ENCODE results near the gene SEC31B.
A peak's percentile ranks its signal among the peaks of the same experiment; 100 is the strongest.

Gene SEC31B

GRCh38 chr10:100502926-100503494, 16.7 kb downstream of the SEC31B start:
- Histone ChIP-seq H3K27me3 (ENCODE audit: low read depth) (no peaks in the 10 kb centered on the region), H3K4me3 (no peak overlapping the region), H3K9me3 (no peaks in the 10 kb centered on the region), H3K36me3 (replicated peaks) (peaks cover 37% of the 10 kb centered on the region), H3K4me1 (peaks cover 8% of the 10 kb centered on the region)
- no peak for DNase-seq (ENCODE audit: low spot score in 2 of 2)
- in situ Hi-C loops (cut with MboI; ENCODE audit: low sequenced_read_pairs), result loop anchor here (10.0 kb wide), 1 partner anchor 158 kb away; the partner anchor contains the start of gene SCD

- H3K4me1 ChIP-seq, result peaks cover 8% of the 10 kb centered on the region
- DNase-seq (ENCODE audit: low spot score in 2 of 2), result no peak
- H3K27me3 ChIP-seq (ENCODE audit: low read depth), result no peaks in the 10 kb centered on the region
- H3K4me3 ChIP-seq, result no peak overlapping the region
- H3K36me3 ChIP-seq (replicated peaks), result peaks cover 35% of the 10 kb centered on the region
- H3K9me3 ChIP-seq, result no peaks in the 10 kb centered on the region
- in situ Hi-C loops (cut with MboI; ENCODE audit: low sequenced_read_pairs), result loop anchor here (10.0 kb wide), 1 partner anchor 157 kb away; the partner anchor contains the start of gene SCD
Observed at GRCh38 chr10:100501423-100501822, 18.2 kb downstream of the SEC31B start.

GRCh38 chr10:100498059-100498458, 21.6 kb downstream of the SEC31B start:
- in situ Hi-C loops (cut with MboI; ENCODE audit: low sequenced_read_pairs), result no loop called here
- Histone ChIP-seq H3K4me1 (no peaks in the 10 kb centered on the region), H3K9me3 (no peaks in the 10 kb centered on the region), H3K36me3 (replicated peaks) (peaks cover 36% of the 10 kb centered on the region), H3K4me3 (no peak overlapping the region), H3K27me3 (ENCODE audit: low read depth) (no peaks in the 10 kb centered on the region)
- no peak for DNase-seq (ENCODE audit: low spot score in 2 of 2)

GRCh38 chr10:100496567-100496966, 23.1 kb downstream of the SEC31B start:
- no peaks in the 10 kb centered on the region for H3K4me1 ChIP-seq
- no peak for DNase-seq (ENCODE audit: low spot score in 2 of 2)
- H3K9me3 ChIP-seq, result no peaks in the 10 kb centered on the region
- H3K4me3 ChIP-seq, result no peak overlapping the region
- no peaks in the 10 kb centered on the region for H3K27me3 ChIP-seq (ENCODE audit: low read depth)
- H3K36me3 ChIP-seq (replicated peaks), result peaks cover 33% of the 10 kb centered on the region
- in situ Hi-C loops (cut with MboI; ENCODE audit: low sequenced_read_pairs), result no loop called here

GRCh38 chr10:100490531-100490930, 29.1 kb downstream of the SEC31B start:
- in situ Hi-C loops (cut with MboI; ENCODE audit: low sequenced_read_pairs), result no loop called here
- Histone ChIP-seq H3K36me3 (replicated peaks) (peaks cover 32% of the 10 kb centered on the region), H3K9me3 (no peaks in the 10 kb centered on the region), H3K4me1 (peaks cover 14% of the 10 kb centered on the region), H3K27me3 (ENCODE audit: low read depth) (no peaks in the 10 kb centered on the region), H3K4me3 (no peak overlapping the region)
- no peak for DNase-seq (ENCODE audit: low spot score in 2 of 2)

GRCh38 chr10:100489396-100489795, 30.3 kb downstream of the SEC31B start:
- Histone ChIP-seq H3K9me3 (no peaks in the 10 kb centered on the region), H3K4me3 (no peak overlapping the region), H3K27me3 (ENCODE audit: low read depth) (no peaks in the 10 kb centered on the region), H3K36me3 (replicated peaks) (peaks cover 26% of the 10 kb centered on the region), H3K4me1 (peaks cover 23% of the 10 kb centered on the region)
- no peak for DNase-seq (ENCODE audit: low spot score in 2 of 2)
- in situ Hi-C loops (cut with MboI; ENCODE audit: low sequenced_read_pairs), result no loop called here

GRCh38 chr10:100487529-100487928, 32.1 kb downstream of the SEC31B start:
- peaks cover 23% of the 10 kb centered on the region for H3K4me1 ChIP-seq
- H3K9me3 ChIP-seq, result no peaks in the 10 kb centered on the region
- no peaks in the 10 kb centered on the region for H3K27me3 ChIP-seq (ENCODE audit: low read depth)
- H3K36me3 ChIP-seq (replicated peaks), result peaks cover 25% of the 10 kb centered on the region
- H3K4me3 ChIP-seq, result no peak overlapping the region
- in situ Hi-C loops (cut with MboI; ENCODE audit: low sequenced_read_pairs), result no loop called here
- no peak for DNase-seq (ENCODE audit: low spot score in 2 of 2)

- peaks cover 21% of the 10 kb centered on the region for H3K36me3 ChIP-seq (replicated peaks)
- no peaks in the 10 kb centered on the region for H3K9me3 ChIP-seq
- in situ Hi-C loops (cut with MboI; ENCODE audit: low sequenced_read_pairs), result no loop called here
- peaks cover 33% of the 10 kb centered on the region for H3K4me1 ChIP-seq
- H3K4me3 ChIP-seq, result no peak overlapping the region
- H3K27me3 ChIP-seq (ENCODE audit: low read depth), result no peaks in the 10 kb centered on the region; the same call in 1 of the 2 replicates
- peak; percentile 83 to 94 for DNase-seq (ENCODE audit: low spot score in 2 of 2)
Observed at GRCh38 chr10:100485801-100486495, 33.7 kb downstream of the SEC31B start.

- in situ Hi-C loops (cut with MboI; ENCODE audit: low sequenced_read_pairs), result no loop called here
- H3K9me3 ChIP-seq, result no peaks in the 10 kb centered on the region
- H3K27me3 ChIP-seq (ENCODE audit: low read depth), result peaks cover 6% of the 10 kb centered on the region
- H3K4me1 ChIP-seq, result peaks cover 33% of the 10 kb centered on the region
- H3K4me3 ChIP-seq, result no peak overlapping the region
- peak in 1 of 2 experiments; percentile 71 for DNase-seq (ENCODE audit: low spot score in 2 of 2)
- H3K36me3 ChIP-seq (replicated peaks), result peaks cover 21% of the 10 kb centered on the region
Observed at GRCh38 chr10:100485366-100485765, 34.3 kb downstream of the SEC31B start.

- in situ Hi-C loops (cut with MboI; ENCODE audit: low sequenced_read_pairs), result no loop called here
- no peak overlapping the region for H3K4me3 ChIP-seq
- no peak for DNase-seq (ENCODE audit: low spot score in 2 of 2)
- H3K27me3 ChIP-seq (ENCODE audit: low read depth), result peaks cover 19% of the 10 kb centered on the region
- H3K9me3 ChIP-seq, result no peaks in the 10 kb centered on the region
- H3K36me3 ChIP-seq (replicated peaks), result peaks cover 11% of the 10 kb centered on the region
- H3K4me1 ChIP-seq, result peaks cover 33% of the 10 kb centered on the region
Observed at GRCh38 chr10:100483876-100484666, 35.6 kb downstream of the SEC31B start.

GRCh38 chr10:100482834-100483185, 36.9 kb downstream of the SEC31B start:
- Histone ChIP-seq H3K27me3 (ENCODE audit: low read depth) (peaks cover 30% of the 10 kb centered on the region), H3K4me3 (peak overlapping the region; percentile 28), H3K9me3 (no peaks in the 10 kb centered on the region), H3K36me3 (replicated peaks) (peaks cover 8% of the 10 kb centered on the region), H3K4me1 (peaks cover 33% of the 10 kb centered on the region)
- in situ Hi-C loops (cut with MboI; ENCODE audit: low sequenced_read_pairs), result no loop called here
- DNase-seq (ENCODE audit: low spot score in 2 of 2), result no peak

GRCh38 chr10:100482181-100482833, 37.4 kb downstream of the SEC31B start:
- Histone ChIP-seq H3K4me1 (peaks cover 33% of the 10 kb centered on the region), H3K27me3 (ENCODE audit: low read depth) (peaks cover 30% of the 10 kb centered on the region), H3K4me3 (peak overlapping the region; percentile 28), H3K36me3 (replicated peaks) (peaks cover 3% of the 10 kb centered on the region; the same call in 1 of the 2 replicates), H3K9me3 (no peaks in the 10 kb centered on the region)
- peak; percentile 62 to 82 for DNase-seq (ENCODE audit: low spot score in 2 of 2)
- in situ Hi-C loops (cut with MboI; ENCODE audit: low sequenced_read_pairs), result no loop called here

- H3K4me3 ChIP-seq, result peak overlapping the region; percentile 28
- H3K4me1 ChIP-seq, result peaks cover 28% of the 10 kb centered on the region
- H3K9me3 ChIP-seq, result no peaks in the 10 kb centered on the region
- H3K36me3 ChIP-seq (replicated peaks), result no peaks in the 10 kb centered on the region
- H3K27me3 ChIP-seq (ENCODE audit: low read depth), result peaks cover 30% of the 10 kb centered on the region
- in situ Hi-C loops (cut with MboI; ENCODE audit: low sequenced_read_pairs), result no loop called here
- peak; percentile 80 to 86 for DNase-seq (ENCODE audit: low spot score in 2 of 2)
Observed at GRCh38 chr10:100481462-100482081, 38.1 kb downstream of the SEC31B start.
